AG04450 (cell line): Measurements from ENCODE around the gene TAS2R14. TPM values are rescaled to one million over a fixed set of nuclear protein-coding genes. Genes with fewer than 3 reads are reported as not detected.

Source experiments
- CTCF ChIA-PET: fragments of 300-600, 350-600 bp; formaldehyde crosslinking; extraction: SDS; loops from one replicate; lab custom pipeline; 2022; ENCODE audit warnings: antibody characterized with exemption, inconsistent platforms; lab: Charles Lee
- POLR2A ChIA-PET: fragments of 350-600 bp; formaldehyde crosslinking; extraction: SDS; loops from one replicate; lab custom pipeline; 2021; ENCODE audit warnings: antibody characterized with exemption, inconsistent platforms; lab: Yijun Ruan, JAX
- DNase-seq: peaks from one replicate; pipeline ENCODE4 v3.0.0-alpha.2; 2011; ENCODE audit warnings: low read depth, low spot score
- H3K27ac ChIP-seq: one replicate; pipeline ENCODE4 v1.5.1; 2012; ENCODE audit warnings: low read depth, low read length, control low read depth
- H3K27me3 ChIP-seq: one replicate; pipeline ENCODE4 v1.6.0; 2012; ENCODE audit warnings: low read length; ENCODE audit not compliant: control insufficient read depth, insufficient read depth
- H3K4me3 ChIP-seq: 2 replicates; pipeline ENCODE4 v1.5.1; 2011; ENCODE audit warnings: mild to moderate bottlenecking, low read depth, low read length, control low read depth
- H3K9me3 ChIP-seq: 2 replicates; pipeline ENCODE4 v1.5.1; 2012; ENCODE audit warnings: low read length; ENCODE audit not compliant: control insufficient read depth, insufficient read depth
- CTCF ChIP-seq: IDR thresholded peaks from 2 replicates; pipeline ENCODE4 v1.5.1; 2011; ENCODE audit warnings: low read depth, low read length, control low read depth, inconsistent platforms
- polyA plus RNA-seq: library from polyadenylated mRNA; depleted of rRNA; stranded (reverse); fragments of >200 nt; gene quantifications from 2 replicates; pipeline ENCODE4 v1.2.3, GENCODE V29; 2011

Gene TAS2R14
- polyA plus RNA-seq, 1 experiment = 3.2 TPM

GRCh38 chr12:10967409-10967808 is 28.3 kb upstream of the TAS2R14 start:
- DNase-seq = peak; percentile 7
- CTCF ChIA-PET = no interaction called here
- POLR2A ChIA-PET = no interaction called here
- no peaks in the 10 kb centered on the region; the same call in 1 of the 2 replicates for H3K9me3 ChIP-seq
- no peak overlapping the region for H3K27ac ChIP-seq
- TF ChIP-seq CTCF = no peak
- H3K27me3 ChIP-seq = no peaks in the 10 kb centered on the region
- H3K4me3 ChIP-seq = no peak overlapping the region

- no peak for TF ChIP-seq CTCF
- no peaks in the 10 kb centered on the region for H3K27me3 ChIP-seq
- ChIA-PET CTCF (no interaction called here), POLR2A (no interaction called here)
- no peaks in the 10 kb centered on the region; the same call in 1 of the 2 replicates for H3K9me3 ChIP-seq
- no peak overlapping the region for H3K4me3 ChIP-seq
- H3K27ac ChIP-seq = no peak overlapping the region
- no peak for DNase-seq
These were observed 27.3 kb upstream of the TAS2R14 start for GRCh38 chr12:10966314-10966713.

GRCh38 chr12:10965476-10965875 is 26.4 kb upstream of the TAS2R14 start:
- Histone ChIP-seq H3K9me3 (no peaks in the 10 kb centered on the region; the same call in 1 of the 2 replicates), H3K4me3 (no peak overlapping the region), H3K27me3 (no peaks in the 10 kb centered on the region), H3K27ac (no peak overlapping the region)
- no peak for DNase-seq
- TF ChIP-seq CTCF = no peak
- CTCF ChIA-PET = interaction anchor here (0.5 kb wide), 1 partner anchor 223 kb away, joined by 3 read pairs; no protein-coding TSS in a partner anchor
- POLR2A ChIA-PET = no interaction called here

GRCh38 chr12:10960211-10960610 is 21.1 kb upstream of the TAS2R14 start:
- Histone ChIP-seq H3K27me3 (no peaks in the 10 kb centered on the region), H3K4me3 (no peak overlapping the region), H3K9me3 (no peaks in the 10 kb centered on the region; the same call in 1 of the 2 replicates), H3K27ac (no peak overlapping the region)
- TF ChIP-seq CTCF = no peak
- ChIA-PET POLR2A (no interaction called here), CTCF (interaction anchor here (1.2 kb wide), 1 partner anchor 189 kb away, joined by 4 read pairs; no protein-coding TSS in a partner anchor)
- no peak for DNase-seq

- no peak for DNase-seq
- CTCF ChIA-PET = interaction anchor here (1.2 kb wide), 1 partner anchor 189 kb away, joined by 4 read pairs; no protein-coding TSS in a partner anchor
These were observed 20.7 kb upstream of the TAS2R14 start for GRCh38 chr12:10959804-10960203.

More at GRCh38 chr12:10959804-10960203, 20.7 kb upstream of the TAS2R14 start:
- TF ChIP-seq CTCF = no peak
- Histone ChIP-seq H3K9me3 (no peaks in the 10 kb centered on the region; the same call in 1 of the 2 replicates), H3K4me3 (no peak overlapping the region), H3K27me3 (no peaks in the 10 kb centered on the region), H3K27ac (no peak overlapping the region)
- POLR2A ChIA-PET = no interaction called here
